H9 (cell line): ENCODE data around the gene CPNE5. TPM values are rescaled to one million over a fixed set of nuclear protein-coding genes. Genes with fewer than 3 reads are reported as not detected.

Experiments
- DNase-seq: peaks from one replicate; pipeline ENCODE4 v3.0.0-alpha.2; 2017
- H2AFZ ChIP-seq: one replicate; pipeline ENCODE4 v1.6.1; 2013; ENCODE audit warnings: mild to moderate bottlenecking, low read length, control low read depth, moderate library complexity
- H2AK5ac ChIP-seq: 2 replicates; pipeline ENCODE4 v1.6.1; 2013; ENCODE audit warnings: low read length, control low read depth, mixed read lengths; ENCODE audit not compliant: insufficient read length
- H2BK120ac ChIP-seq: one replicate; pipeline ENCODE4 v1.6.1; 2013; ENCODE audit warnings: low read depth, mild to moderate bottlenecking, low read length, control low read depth, inconsistent platforms; ENCODE audit not compliant: poor library complexity, severe bottlenecking
- H2BK12ac ChIP-seq: 2 replicates; pipeline ENCODE4 v1.6.1; 2013; ENCODE audit warnings: low read length, control low read depth, mixed read lengths, low read depth; ENCODE audit not compliant: insufficient read length
- H2BK15ac ChIP-seq: 2 replicates; pipeline ENCODE4 v1.6.1; 2013; ENCODE audit warnings: low read depth, low read length, control low read depth
- H2BK20ac ChIP-seq: one replicate; pipeline ENCODE4 v1.6.1; 2013; ENCODE audit warnings: low read depth, mild to moderate bottlenecking, low read length, control low read depth, inconsistent platforms; ENCODE audit not compliant: poor library complexity, severe bottlenecking
- H2BK5ac ChIP-seq: 2 replicates; pipeline ENCODE4 v1.6.1; 2013; ENCODE audit warnings: low read length, control low read depth, mixed read lengths; ENCODE audit not compliant: insufficient read length
- H3K14ac ChIP-seq: 2 replicates; pipeline ENCODE4 v1.6.1; 2013; ENCODE audit warnings: low read length, control low read depth; ENCODE audit not compliant: insufficient read depth
- H3K18ac ChIP-seq: 2 replicates; pipeline ENCODE4 v1.6.1; 2013; ENCODE audit warnings: low read depth, mild to moderate bottlenecking, mixed read lengths, low read length, control low read depth; ENCODE audit not compliant: insufficient read length
- H3K23ac ChIP-seq: 2 replicates; pipeline ENCODE4 v1.6.1; 2013; ENCODE audit warnings: low read length, control low read depth, mixed read lengths, low read depth; ENCODE audit not compliant: insufficient read length
- H3K23me2 ChIP-seq: 2 replicates; pipeline ENCODE4 v1.6.1; 2013; ENCODE audit warnings: low read depth, mild to moderate bottlenecking, mixed read lengths, low read length, control low read depth; ENCODE audit not compliant: insufficient read length, poor library complexity, severe bottlenecking
- H3K27ac ChIP-seq: 2 replicates; pipeline ENCODE4 v1.5.1; 2013; ENCODE audit warnings: low read length, control low read depth, mixed read lengths, low read depth; ENCODE audit not compliant: insufficient read length
- H3K27me3 ChIP-seq: 2 replicates; pipeline ENCODE4 v1.6.1; 2013; ENCODE audit warnings: low read length, control low read depth, inconsistent platforms; ENCODE audit not compliant: insufficient read depth
- H3K4ac ChIP-seq: 2 replicates; pipeline ENCODE4 v1.6.1; 2013; ENCODE audit warnings: low read depth, mild to moderate bottlenecking, control low read depth, inconsistent platforms, low read length, moderate library complexity
- H3K4me1 ChIP-seq: 2 replicates; pipeline ENCODE4 v1.6.1; 2013; ENCODE audit warnings: low read length, control low read depth, inconsistent platforms; ENCODE audit not compliant: insufficient read depth
- H3K4me2 ChIP-seq: 2 replicates; pipeline ENCODE4 v1.6.1; 2013; ENCODE audit warnings: low read length, control low read depth, mixed read lengths; ENCODE audit not compliant: insufficient read length, insufficient read depth
- H3K56ac ChIP-seq: 2 replicates; pipeline ENCODE4 v1.6.1; 2013; ENCODE audit warnings: low read depth, mild to moderate bottlenecking, mixed read lengths, low read length, control low read depth; ENCODE audit not compliant: insufficient read length
- H3K79me1 ChIP-seq: 2 replicates; pipeline ENCODE4 v1.6.1; 2013; ENCODE audit warnings: low read depth, mild to moderate bottlenecking, moderate library complexity, low read length, control low read depth, inconsistent platforms; ENCODE audit not compliant: insufficient read depth, poor library complexity, severe bottlenecking
- H3K79me2 ChIP-seq: 2 replicates; pipeline ENCODE4 v1.6.1; 2013; ENCODE audit warnings: low read length, control low read depth, inconsistent platforms; ENCODE audit not compliant: insufficient read depth
- H3K9ac ChIP-seq: 2 replicates; pipeline ENCODE4 v1.6.1; 2013; ENCODE audit warnings: low read length, control low read depth, mixed read lengths; ENCODE audit not compliant: insufficient read length; ENCODE audit errors: extremely low read depth
- H3K9me3 ChIP-seq: one replicate; pipeline ENCODE4 v1.6.1; 2013; ENCODE audit warnings: low read depth, low read length, inconsistent platforms; ENCODE audit not compliant: control insufficient read depth
- H3T11ph ChIP-seq: one replicate; pipeline ENCODE4 v1.6.1; 2013; ENCODE audit warnings: mild to moderate bottlenecking, low read length, control low read depth, inconsistent platforms
- H4K20me1 ChIP-seq: one replicate; pipeline ENCODE4 v1.6.1; 2013; ENCODE audit not compliant: control insufficient read depth, insufficient read length, insufficient read depth
- H4K5ac ChIP-seq: 2 replicates; pipeline ENCODE4 v1.6.1; 2013; ENCODE audit warnings: low read depth, mild to moderate bottlenecking, mixed read lengths, low read length, control low read depth; ENCODE audit not compliant: insufficient read length
- H4K8ac ChIP-seq: replicated peaks from 2 replicates; pipeline ENCODE4 v1.6.1; 2013; ENCODE audit warnings: low read length, control low read depth, mixed read lengths, low read depth; ENCODE audit not compliant: insufficient read length
- H4K91ac ChIP-seq: 2 replicates; pipeline ENCODE4 v1.6.1; 2013; ENCODE audit warnings: low read depth, mild to moderate bottlenecking, moderate library complexity, mixed read lengths, low read length, control low read depth; ENCODE audit not compliant: insufficient read length
- H3K27ac Mint-ChIP-seq, 3 experiments: 2 replicates in 2 of 3; 3 replicates in 1 of 3; pipeline ENCODE4 v1.8.0; 2020 to 2021; ENCODE audit warnings: mixed read lengths in 3 of 3, mild to moderate bottlenecking in 1 of 3, moderate library complexity in 1 of 3
- H3K27me3 Mint-ChIP-seq: 2 replicates; pipeline ENCODE4 v1.8.0; 2021; ENCODE audit warnings: low read depth, mild to moderate bottlenecking, moderate library complexity, mixed read lengths
- H3K36me3 Mint-ChIP-seq, 3 experiments: 2 replicates in 2 of 3; 3 replicates in 1 of 3; pipeline ENCODE4 v1.8.0; 2020 to 2021; ENCODE audit warnings: low read depth in 3 of 3, mixed read lengths in 3 of 3; ENCODE audit not compliant: insufficient read depth in 1 of 3
- H3K4me1 Mint-ChIP-seq, 2 experiments: 2 replicates each; pipeline ENCODE4 v1.8.0; 2020; ENCODE audit warnings: mixed read lengths in 2 of 2
- H3K4me3 Mint-ChIP-seq, 2 experiments: 2 replicates in 1 of 2; 3 replicates in 1 of 2; pipeline ENCODE4 v1.8.0; 2020 to 2021; ENCODE audit warnings: mild to moderate bottlenecking in 2 of 2, mixed read lengths in 2 of 2, moderate library complexity in 1 of 2
- H3K9me3 Mint-ChIP-seq, 2 experiments: 2 replicates in 1 of 2; 3 replicates in 1 of 2; pipeline ENCODE4 v1.8.0; 2020; ENCODE audit warnings: mild to moderate bottlenecking in 2 of 2, mixed read lengths in 2 of 2, moderate library complexity in 1 of 2
- whole genome bisulfite sequencing: extraction: QIAGEN DNeasy Blood & Tissue Kit; methylation state at CpG from one replicate; pipeline ENCODE4 v1.1.7; 2013; ENCODE audit warnings: missing lambda C conversion rate, low lambda C conversion rate, mixed read lengths; ENCODE audit not compliant: insufficient read length; ENCODE audit errors: extremely low coverage; 5-methylcytosine and 5-hydroxymethylcytosine counted together
- total RNA-seq: library from RNA; stranded (reverse); gene quantifications from 2 replicates; pipeline ENCODE4 v1.2.1, GENCODE V29; 2021
- TF ChIP-seq, protein P1 (sequence below): fragments of 200-600 bp; sonication (generic); conservative IDR thresholded peaks from 3 replicates; pipeline ENCODE4 v1.8.0; 2021; ENCODE audit warnings: antibody characterized with exemption, mild to moderate bottlenecking

CPNE5 gene
- total RNA-seq, 1 experiment from 2014 or later, result 0.52 TPM

DNA sequence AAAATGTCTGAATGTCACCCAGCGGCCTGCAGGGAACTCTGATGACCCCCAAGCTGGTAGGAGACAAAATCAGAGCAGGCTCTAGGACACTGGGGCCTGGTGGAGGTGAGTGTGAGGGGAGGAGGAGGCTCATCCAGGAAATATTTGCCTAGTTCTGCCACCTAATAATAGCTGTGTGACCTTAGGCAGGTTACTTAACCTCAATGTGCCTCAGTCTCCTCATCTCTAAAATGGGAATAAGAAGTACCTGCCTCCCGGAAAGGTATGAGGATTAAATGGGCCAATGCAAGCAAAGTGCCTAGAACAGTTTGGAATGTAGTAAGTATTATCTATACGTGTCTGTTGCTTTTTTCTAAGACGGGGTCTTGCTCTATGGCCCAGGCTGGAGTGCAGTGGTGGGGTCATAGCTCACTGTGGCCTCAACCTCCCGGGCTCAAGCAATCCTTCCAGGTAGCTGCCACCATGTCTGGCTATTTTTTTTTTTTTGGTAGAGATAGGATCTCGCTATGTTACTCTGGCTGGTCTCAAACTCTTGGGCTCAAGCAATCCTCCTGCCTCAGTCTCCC is 81.2 kb downstream of the CPNE5 start:
- H3K27me3 ChIP-seq, result no peaks in the 10 kb centered on the region
- no peak overlapping the region for H2BK20ac ChIP-seq
- no peaks in the 10 kb centered on the region for H3K9me3 Mint-ChIP-seq
- H3K79me2 ChIP-seq, result no peaks in the 10 kb centered on the region
- no CpG with 5 or more reads among the region's 6 CpGs for WGBS
- no peaks in the 10 kb centered on the region for H3K79me1 ChIP-seq
- no peak overlapping the region for H2BK120ac ChIP-seq
- H3K4ac ChIP-seq, result no peak overlapping the region
- H3K14ac ChIP-seq, result no peak overlapping the region
- H4K8ac ChIP-seq, result no peak overlapping the region
- H4K91ac ChIP-seq, result no peak overlapping the region
- no peak overlapping the region for H3K27ac Mint-ChIP-seq
- DNase-seq, result no peak
- H3K23ac ChIP-seq, result no peak overlapping the region
- no peaks in the 10 kb centered on the region for H4K20me1 ChIP-seq
- H2AFZ ChIP-seq, result no peak overlapping the region
- peaks cover 13 to 26% of the 10 kb centered on the region in 2 experiments for H3K4me1 Mint-ChIP-seq
- H3K4me1 ChIP-seq, result no peaks in the 10 kb centered on the region
- H3K36me3 Mint-ChIP-seq, result no peaks in the 10 kb centered on the region
- no peak overlapping the region for H3K27ac ChIP-seq
- H3K18ac ChIP-seq, result no peak overlapping the region
- no peak overlapping the region for H2BK5ac ChIP-seq
- no peak overlapping the region for H2AK5ac ChIP-seq
- H3K4me2 ChIP-seq, result no peak overlapping the region
- TF ChIP-seq, protein P1, sequence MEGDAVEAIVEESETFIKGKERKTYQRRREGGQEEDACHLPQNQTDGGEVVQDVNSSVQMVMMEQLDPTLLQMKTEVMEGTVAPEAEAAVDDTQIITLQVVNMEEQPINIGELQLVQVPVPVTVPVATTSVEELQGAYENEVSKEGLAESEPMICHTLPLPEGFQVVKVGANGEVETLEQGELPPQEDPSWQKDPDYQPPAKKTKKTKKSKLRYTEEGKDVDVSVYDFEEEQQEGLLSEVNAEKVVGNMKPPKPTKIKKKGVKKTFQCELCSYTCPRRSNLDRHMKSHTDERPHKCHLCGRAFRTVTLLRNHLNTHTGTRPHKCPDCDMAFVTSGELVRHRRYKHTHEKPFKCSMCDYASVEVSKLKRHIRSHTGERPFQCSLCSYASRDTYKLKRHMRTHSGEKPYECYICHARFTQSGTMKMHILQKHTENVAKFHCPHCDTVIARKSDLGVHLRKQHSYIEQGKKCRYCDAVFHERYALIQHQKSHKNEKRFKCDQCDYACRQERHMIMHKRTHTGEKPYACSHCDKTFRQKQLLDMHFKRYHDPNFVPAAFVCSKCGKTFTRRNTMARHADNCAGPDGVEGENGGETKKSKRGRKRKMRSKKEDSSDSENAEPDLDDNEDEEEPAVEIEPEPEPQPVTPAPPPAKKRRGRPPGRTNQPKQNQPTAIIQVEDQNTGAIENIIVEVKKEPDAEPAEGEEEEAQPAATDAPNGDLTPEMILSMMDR, result no peak
- H3T11ph ChIP-seq, result no peak overlapping the region
- H3K9me3 ChIP-seq, result no peaks in the 10 kb centered on the region
- no peak overlapping the region for H3K9ac ChIP-seq
- no peak overlapping the region for H2BK12ac ChIP-seq
- H2BK15ac ChIP-seq, result no peak overlapping the region
- H3K27me3 Mint-ChIP-seq, result peaks cover 2% of the 10 kb centered on the region
- H3K4me3 Mint-ChIP-seq, result no peak overlapping the region
- no peaks in the 10 kb centered on the region for H3K23me2 ChIP-seq
- no peak overlapping the region for H4K5ac ChIP-seq
- no peak overlapping the region for H3K56ac ChIP-seq
